Suppressor macrophage (primary cell): ENCODE data around the gene CCDC18.
"Not testable (repeated sequence)": the region's sequence is repeated elsewhere in the genome, so short reads cannot be mapped to it uniquely, and the experiment has no call there.

Source experiments
- DNase-seq, 4 experiments: peaks; one replicate each; pipeline ENCODE4 v3.0.0-alpha.2; 2020 to 2022

Gene CCDC18

GRCh38 chr1:93177991-93178390, 2.5 kb upstream of the CCDC18 start:
- peak in 1 of 4 experiments; percentile 6 for DNase-seq

GRCh38 chr1:93178418-93178817, 2.1 kb upstream of the CCDC18 start:
- no peak for DNase-seq

- DNase-seq: peak; percentile 99
Measured at GRCh38 chr1:93179886-93180722, 420 bp upstream of the CCDC18 start, which contains the start of gene TMED5. TSS of gene TMED5 (minus strand) at chr1:93180413. CDS start at chr1:93180242, 171 bp downstream.

GRCh38 chr1:93186667-93187066, 6.1 kb downstream of the CCDC18 start:
- DNase-seq: peak in 3 of 4 experiments; percentile 6 to 54 (median 50)

- no peak for DNase-seq
Measured at GRCh38 chr1:93190432-93190831, 9.9 kb downstream of the CCDC18 start.

- DNase-seq: peak in 2 of 4 experiments; percentile 10 to 27
Measured at GRCh38 chr1:93194231-93194990, 13.9 kb downstream of the CCDC18 start.

GRCh38 chr1:93196591-93196990, 16.1 kb downstream of the CCDC18 start:
- DNase-seq: no peak

GRCh38 chr1:93199150-93199549, 18.6 kb downstream of the CCDC18 start:
- no peak for DNase-seq

GRCh38 chr1:93200086-93200620, 19.6 kb downstream of the CCDC18 start:
- no peak for DNase-seq

GRCh38 chr1:93200714-93201113, 20.2 kb downstream of the CCDC18 start:
- DNase-seq: no peak

GRCh38 chr1:93205892-93206566, 25.5 kb downstream of the CCDC18 start:
- DNase-seq: no peak

- DNase-seq: no peak
Measured at GRCh38 chr1:93206567-93206954, 26.0 kb downstream of the CCDC18 start.

GRCh38 chr1:93207211-93207610, 26.7 kb downstream of the CCDC18 start:
- no peak for DNase-seq

- no peak for DNase-seq
Measured at GRCh38 chr1:93215322-93215721, 34.8 kb downstream of the CCDC18 start.

- DNase-seq: no peak
Measured at GRCh38 chr1:93219443-93219842, 38.9 kb downstream of the CCDC18 start.

- DNase-seq: not testable (repeated sequence)
Measured at GRCh38 chr1:93220716-93221115, 40.2 kb downstream of the CCDC18 start.

GRCh38 chr1:93221913-93222312, 41.4 kb downstream of the CCDC18 start:
- DNase-seq: no peak

- DNase-seq: no peak
Measured at GRCh38 chr1:93223023-93223675, 42.6 kb downstream of the CCDC18 start.

- no peak for DNase-seq
Measured at GRCh38 chr1:93235261-93235660, 54.7 kb downstream of the CCDC18 start.

- no peak for DNase-seq
Measured at GRCh38 chr1:93237021-93237420, 56.5 kb downstream of the CCDC18 start.

- DNase-seq: no peak
Measured at GRCh38 chr1:93238425-93238824, 57.9 kb downstream of the CCDC18 start.

- no peak for DNase-seq
Measured at GRCh38 chr1:93239863-93240262, 59.3 kb downstream of the CCDC18 start.
